GM18867 (cell line): ENCODE results near the gene BRMS1.
"Not testable (repeated sequence)": the region's sequence is repeated elsewhere in the genome, so short reads cannot be mapped to it uniquely, and the experiment has no call there.

Experiments
- ATAC-seq: cut with Tn5 transposase; IDR thresholded peaks from one replicate; pipeline ENCODE4 v1.9.1; 2021; ENCODE audit warnings: mild to moderate bottlenecking, moderate library complexity; ENCODE audit not compliant: unreplicated experiment

BRMS1 gene

GRCh38 chr11:66312549-66313320 is 32.2 kb downstream of the BRMS1 start:
- ATAC-seq, result peak; percentile 52

- ATAC-seq, result peak; percentile 68
These were observed 32.8 kb downstream of the BRMS1 start for GRCh38 chr11:66311965-66312548.

- ATAC-seq, result no peak
These were observed 33.4 kb downstream of the BRMS1 start for GRCh38 chr11:66311470-66311964.

GRCh38 chr11:66310803-66311440 is 34.0 kb downstream of the BRMS1 start:
- ATAC-seq, result not testable (repeated sequence)

- ATAC-seq, result no peak
These were observed 34.6 kb downstream of the BRMS1 start for GRCh38 chr11:66310324-66310723.

- ATAC-seq, result no peak
These were observed 35.4 kb downstream of the BRMS1 start for GRCh38 chr11:66309475-66309874.

- no peak for ATAC-seq
These were observed 42.2 kb downstream of the BRMS1 start for GRCh38 chr11:66302656-66303055.

- ATAC-seq, result no peak
These were observed 45.7 kb downstream of the BRMS1 start for GRCh38 chr11:66299186-66299585.

- ATAC-seq, result no peak
These were observed 47.3 kb downstream of the BRMS1 start for GRCh38 chr11:66297610-66298009.

GRCh38 chr11:66294626-66295620 is 50.0 kb downstream of the BRMS1 start:
- ATAC-seq, result no peak

- no peak for ATAC-seq
These were observed 50.9 kb downstream of the BRMS1 start for GRCh38 chr11:66293777-66294625.

- no peak for ATAC-seq
These were observed 51.6 kb downstream of the BRMS1 start for GRCh38 chr11:66293352-66293751.

- no peak for ATAC-seq
These were observed 52.2 kb downstream of the BRMS1 start for GRCh38 chr11:66292543-66293332.

- ATAC-seq, result no peak
These were observed 53.0 kb downstream of the BRMS1 start, which contains the start of gene TMEM151A for GRCh38 chr11:66291706-66292542. TSS of gene TMEM151A (plus strand) at chr11:66291894. CDS start at chr11:66292014, 120 bp downstream.

- no peak for ATAC-seq
These were observed 53.6 kb downstream of the BRMS1 start for GRCh38 chr11:66291303-66291705.

- no peak for ATAC-seq
These were observed 54.6 kb downstream of the BRMS1 start for GRCh38 chr11:66290330-66290621.

- peak; percentile 29 for ATAC-seq
These were observed 55.2 kb downstream of the BRMS1 start for GRCh38 chr11:66289548-66290329.
